M059J (cell line): Measurements from ENCODE around the gene CDHR3. TPM values are rescaled to one million over a fixed set of nuclear protein-coding genes. Genes with fewer than 3 reads are reported as not detected.
A peak's percentile ranks its signal among the peaks of the same experiment; 100 is the strongest.

Source experiments
- DNase-seq: peaks from one replicate; pipeline ENCODE4 v3.0.0-alpha.2; 2012; ENCODE audit warnings: low read depth
- total RNA-seq: library from RNA; depleted of rRNA; stranded (reverse); fragments of >200 nt; shearing (Covaris generic); gene quantifications from 2 replicates; pipeline ENCODE4 v1.2.3, GENCODE V29; 2014

The CDHR3 gene
- total RNA-seq, 1 experiment from 2014 or later = 2.1 TPM

DNA sequence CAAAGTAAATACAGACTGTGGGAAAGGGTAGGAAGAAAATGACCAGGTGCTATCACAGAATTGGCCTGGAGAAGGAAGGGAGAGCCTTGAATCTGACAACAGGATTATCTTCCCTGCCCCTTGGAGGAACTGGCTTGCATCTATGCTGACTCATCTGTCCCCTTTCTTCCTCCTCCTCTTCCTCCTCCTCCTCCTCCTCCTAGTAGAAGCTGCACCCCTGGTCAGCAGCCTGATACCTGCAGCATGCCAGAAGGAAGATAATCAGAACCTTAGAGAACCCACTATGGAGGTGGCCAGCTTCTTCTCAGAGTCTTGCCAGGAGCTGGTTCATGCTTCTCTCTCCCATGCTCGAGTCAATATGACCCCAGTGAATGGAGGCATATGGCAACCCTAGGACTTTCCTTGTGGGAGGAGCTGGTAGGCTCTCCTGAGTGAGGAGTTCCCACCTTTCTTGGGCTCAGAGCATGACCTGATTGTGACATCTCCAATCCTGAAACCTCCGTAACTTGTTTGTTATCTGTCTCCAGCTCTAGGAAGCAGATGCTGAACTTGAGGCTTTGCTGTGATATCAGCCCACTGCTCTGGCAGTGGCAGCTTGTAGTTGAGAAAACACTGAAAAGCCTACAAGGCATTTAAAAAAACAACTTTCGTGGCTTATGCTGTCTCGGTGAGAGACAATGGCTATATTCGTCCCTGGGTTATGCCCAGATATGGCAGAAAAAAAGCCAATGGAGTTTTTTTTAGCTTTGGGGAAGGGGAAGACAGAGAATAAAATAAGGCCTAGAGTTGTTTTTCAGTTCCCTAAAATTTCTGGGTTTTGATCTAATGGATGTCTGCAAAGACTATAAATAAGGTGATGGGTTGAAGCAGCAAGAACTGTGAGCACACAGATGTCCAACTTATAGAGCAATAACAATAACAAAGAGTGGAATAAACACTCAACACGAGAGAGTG lies 60.6 kb downstream of the CDHR3 start:
- DNase-seq = no peak

DNA sequence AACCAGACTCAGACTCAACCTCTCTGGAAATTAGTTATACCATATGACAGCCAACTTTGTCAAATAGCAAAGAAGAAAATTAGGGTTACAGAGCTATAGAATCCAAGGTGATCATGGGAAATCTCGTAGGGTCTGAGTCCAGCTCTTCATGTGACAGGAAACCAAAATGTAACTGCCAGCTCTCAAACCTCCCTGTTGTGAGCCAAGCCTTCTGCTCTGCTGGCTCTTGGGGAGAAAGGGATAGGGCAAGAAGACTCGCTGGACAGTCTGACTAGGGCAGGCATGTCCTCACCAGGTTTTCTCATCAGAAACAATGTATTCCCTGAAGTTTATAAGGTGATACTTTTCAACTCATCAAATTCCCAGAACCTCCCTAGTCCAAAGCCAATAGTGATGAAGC lies 63.0 kb downstream of the CDHR3 start:
- no peak for DNase-seq

DNA sequence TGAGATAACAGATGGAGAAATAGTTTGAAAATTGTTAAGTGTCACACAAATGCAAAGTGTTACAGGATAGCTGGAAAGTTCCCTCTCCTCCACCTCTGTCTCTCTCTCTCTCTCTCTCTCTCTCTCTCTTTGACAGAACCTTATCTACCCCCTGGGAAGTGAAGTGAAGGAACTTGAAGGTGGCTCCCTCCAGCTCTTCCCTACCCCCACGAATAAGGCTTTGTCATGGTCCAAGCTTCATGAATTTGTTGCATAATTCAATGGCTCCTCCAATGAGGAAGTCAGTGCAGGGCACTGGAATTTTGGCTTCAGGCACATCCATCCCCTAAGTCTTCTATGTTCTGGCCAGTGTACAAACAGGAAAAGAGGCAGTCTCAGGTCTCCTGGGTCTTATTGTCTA lies 66.4 kb downstream of the CDHR3 start:
- DNase-seq = no peak

DNA sequence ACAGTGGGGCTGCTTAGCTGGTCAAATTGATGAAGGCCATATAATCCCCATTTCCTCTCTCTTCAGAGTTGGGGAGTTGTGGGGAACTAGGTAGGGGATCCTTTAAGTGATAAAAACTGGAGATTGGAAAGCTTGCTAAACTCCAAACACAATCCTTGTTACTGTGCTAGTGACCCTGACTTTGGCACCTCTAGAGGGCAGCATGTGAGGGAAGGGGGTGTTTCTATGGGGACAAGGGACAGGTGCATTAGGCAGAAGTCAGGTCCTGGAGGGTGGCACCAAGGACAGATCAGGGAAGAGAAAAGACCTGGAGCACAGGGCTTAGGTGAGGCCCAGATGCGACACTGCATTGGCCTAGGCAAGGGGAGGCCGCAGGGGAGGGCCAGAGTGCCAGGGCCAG lies 66.9 kb downstream of the CDHR3 start:
- DNase-seq = no peak

DNA sequence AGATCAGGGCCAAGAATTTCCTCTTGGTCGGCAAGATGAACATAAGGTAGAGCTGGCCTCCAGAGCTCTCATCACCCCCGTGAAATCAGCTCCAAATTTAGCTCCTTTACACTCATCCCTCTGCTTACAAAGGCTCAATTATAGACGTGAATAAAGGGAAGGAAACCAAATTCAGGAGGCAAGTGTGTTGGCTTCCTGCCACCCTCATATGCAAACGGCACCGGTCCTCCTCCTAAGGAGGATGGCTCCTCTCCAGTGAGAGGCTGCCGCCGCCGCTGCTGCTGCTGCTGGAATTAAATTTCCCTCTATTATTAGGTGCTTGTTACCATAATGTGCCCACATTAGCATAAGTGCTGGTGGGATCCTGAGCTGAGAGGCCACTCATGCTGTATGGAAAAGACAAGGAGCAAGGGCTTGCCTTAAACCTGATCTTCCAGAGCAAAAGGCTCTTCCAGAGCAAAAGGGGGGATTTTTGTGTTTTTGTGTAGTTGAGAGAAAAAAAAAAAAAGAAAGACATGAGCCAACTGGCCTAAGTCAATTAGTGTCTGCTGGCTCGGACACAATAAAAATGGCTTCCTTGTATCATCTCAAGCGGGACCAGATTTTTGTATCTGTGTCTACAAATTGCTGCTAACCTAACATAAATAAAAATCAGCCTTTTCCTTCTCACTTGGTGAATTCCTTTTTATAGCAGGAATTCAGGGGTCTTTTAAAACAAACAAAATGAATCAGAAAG lies 68.4 kb downstream of the CDHR3 start:
- DNase-seq = no peak

DNA sequence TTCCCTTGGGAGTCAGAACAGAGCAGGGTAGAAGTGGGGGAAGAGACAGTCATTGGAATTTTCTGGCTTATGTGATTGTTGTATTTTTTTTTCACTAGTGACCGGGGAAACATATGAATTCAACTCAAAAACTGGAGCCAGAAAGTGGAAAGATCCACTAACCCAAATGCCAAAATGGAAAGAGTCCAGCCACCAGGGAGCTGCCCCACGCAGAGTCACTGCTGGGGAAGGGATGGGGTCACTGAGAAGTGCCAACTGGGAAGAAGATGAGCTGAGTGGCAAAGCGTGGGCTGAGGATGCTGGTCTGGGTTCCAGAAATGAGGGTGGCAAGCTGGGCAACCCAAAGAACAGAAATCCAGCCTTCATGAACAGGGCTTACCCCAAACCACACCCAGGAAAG lies 69.2 kb downstream of the CDHR3 start:
- DNase-seq = no peak

DNA sequence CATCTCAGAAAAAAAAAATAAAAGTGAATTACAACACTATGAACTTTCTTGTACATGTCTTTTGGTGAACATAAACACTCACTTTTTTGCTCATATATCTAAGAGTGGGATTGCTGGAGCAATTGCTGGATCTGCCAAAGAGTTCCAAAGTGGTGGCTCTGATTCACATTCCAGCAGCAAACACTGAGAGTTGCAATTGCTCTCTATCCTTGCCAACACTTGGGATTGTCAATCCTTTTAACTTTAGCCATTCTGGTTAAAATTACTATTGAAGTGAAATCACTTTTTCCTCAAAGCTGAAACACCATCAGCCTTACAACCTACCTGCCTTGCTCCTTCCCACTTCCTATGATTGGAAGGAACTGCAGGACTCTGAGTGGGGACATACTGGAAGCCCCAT lies 70.7 kb downstream of the CDHR3 start:
- no peak for DNase-seq

DNA sequence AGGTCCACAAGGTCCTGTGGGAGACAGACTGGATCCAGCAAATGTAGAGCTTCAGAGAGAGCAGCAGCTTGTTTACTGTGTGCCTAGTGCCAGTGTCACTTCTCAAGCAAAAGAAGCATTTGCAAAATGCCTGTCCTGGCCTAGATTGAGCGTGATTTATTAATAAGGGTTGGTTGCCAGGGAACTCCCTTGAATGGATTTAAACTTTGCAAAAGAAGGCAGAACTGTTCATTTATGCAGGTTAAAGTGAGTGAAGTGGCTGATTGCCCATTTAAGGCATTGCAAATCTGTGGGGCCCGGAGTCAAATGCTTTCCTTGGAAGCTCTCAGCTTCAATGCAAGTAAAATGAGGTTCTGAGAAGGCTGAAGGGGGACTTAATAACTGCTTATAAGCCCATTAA lies 71.3 kb downstream of the CDHR3 start:
- no peak for DNase-seq

DNA sequence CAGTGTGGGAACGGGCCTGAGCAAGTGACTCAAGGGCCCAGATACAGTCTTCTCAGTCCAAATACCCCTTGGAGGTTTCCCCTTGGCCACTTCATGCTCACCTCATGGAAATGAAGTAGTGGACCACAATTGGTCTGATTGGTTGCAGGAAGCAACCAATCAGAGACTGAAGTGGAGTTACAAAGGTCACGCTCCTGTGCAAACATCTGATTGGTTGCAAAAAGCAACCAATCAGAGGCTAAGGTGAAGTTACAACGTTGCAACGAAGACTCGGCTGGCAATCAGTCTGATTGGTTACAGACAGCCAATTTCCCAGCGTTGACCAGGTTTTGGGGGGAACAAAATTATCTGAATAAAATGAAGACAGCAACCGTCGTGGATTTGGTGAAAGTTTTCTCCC lies 72.5 kb downstream of the CDHR3 start:
- DNase-seq = no peak

DNA sequence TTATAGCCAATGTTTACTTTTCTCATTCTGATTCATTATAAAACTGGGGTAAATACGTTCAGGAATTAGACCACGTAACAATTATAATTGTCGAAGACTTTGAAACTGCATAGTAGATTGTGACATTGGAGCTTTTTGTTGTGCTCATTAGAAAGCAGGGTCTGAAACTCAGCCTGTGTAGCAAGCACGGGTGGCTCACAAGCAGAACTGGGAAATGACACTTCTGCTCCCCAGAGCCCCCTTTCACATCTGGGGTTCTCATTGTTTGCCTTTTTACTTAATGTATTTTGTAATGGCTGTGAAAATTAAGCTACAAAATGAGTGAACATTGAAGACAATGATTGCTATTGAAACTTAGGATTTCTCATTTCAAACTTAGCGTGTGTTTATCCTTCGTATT lies 72.9 kb downstream of the CDHR3 start:
- DNase-seq = no peak

DNA sequence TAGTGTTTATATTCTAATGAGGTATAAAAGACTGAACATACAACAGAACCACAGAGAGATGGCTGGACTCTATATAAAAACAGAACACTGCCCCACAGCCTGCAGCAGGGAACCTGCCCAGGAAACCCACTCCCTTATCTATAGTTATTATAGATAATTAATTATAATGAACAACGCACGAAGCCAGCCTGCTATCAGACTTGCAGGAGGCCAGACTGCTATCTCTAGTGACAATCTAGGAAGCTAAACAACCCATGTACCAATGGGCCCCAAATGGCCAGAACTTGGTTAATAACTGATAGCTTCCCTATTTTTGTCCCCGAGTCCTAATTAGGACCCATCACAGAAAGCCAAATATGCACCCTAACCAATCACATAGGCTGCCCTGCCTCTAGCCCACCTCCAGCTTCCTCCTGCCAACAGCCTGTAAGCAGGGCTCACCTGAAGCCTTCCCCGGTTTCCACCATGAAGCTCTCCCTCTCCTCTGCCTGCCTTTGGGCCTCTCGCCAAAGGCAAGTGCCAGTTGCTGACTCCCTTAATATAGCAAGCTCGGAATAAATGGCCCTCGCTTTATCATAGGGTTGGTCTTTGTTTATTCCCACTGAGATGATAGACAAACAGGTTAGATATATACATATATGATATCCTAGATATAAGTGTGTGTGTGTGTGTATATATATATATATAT lies 74.6 kb downstream of the CDHR3 start:
- DNase-seq = no peak

DNA sequence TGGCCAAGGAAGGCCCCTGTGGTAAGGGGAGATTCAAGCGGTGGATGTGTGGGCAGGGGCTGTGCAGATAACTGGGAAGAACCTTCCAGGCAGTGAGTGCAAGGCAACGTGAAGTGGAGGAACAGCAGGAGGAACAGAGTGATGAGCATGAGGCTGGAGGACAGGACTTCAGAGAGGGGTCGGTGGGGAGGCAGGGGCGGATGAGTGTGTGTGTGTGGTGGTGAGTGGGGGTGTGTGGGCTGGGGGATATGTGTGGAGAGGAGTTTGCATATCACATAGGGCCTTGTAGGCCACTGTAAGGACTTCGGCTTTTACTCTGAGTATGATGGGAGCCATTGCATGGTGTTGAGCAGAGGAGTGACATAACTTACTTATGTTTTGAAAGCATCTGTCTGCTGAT lies 75.2 kb downstream of the CDHR3 start:
- no peak for DNase-seq

DNA sequence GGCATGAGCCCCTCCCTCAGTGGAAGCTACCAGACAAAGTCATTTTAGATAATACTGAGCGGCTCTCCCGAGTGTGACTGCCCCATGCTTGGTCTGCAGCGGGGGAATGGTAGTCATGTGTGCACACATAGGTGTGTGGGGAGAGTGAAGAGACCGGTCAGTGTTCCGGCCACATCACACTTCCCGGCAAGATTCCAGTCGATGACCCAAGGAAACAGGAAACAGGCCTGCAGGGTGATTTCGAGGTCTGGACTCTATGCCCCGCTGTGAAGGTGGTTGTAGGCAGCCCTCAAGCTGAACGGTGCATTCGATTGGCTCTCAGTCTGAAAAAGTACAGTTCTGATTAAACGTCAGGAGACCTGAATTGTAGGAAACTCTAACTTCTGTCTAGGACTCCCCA lies 75.9 kb downstream of the CDHR3 start:
- no peak for DNase-seq

DNA sequence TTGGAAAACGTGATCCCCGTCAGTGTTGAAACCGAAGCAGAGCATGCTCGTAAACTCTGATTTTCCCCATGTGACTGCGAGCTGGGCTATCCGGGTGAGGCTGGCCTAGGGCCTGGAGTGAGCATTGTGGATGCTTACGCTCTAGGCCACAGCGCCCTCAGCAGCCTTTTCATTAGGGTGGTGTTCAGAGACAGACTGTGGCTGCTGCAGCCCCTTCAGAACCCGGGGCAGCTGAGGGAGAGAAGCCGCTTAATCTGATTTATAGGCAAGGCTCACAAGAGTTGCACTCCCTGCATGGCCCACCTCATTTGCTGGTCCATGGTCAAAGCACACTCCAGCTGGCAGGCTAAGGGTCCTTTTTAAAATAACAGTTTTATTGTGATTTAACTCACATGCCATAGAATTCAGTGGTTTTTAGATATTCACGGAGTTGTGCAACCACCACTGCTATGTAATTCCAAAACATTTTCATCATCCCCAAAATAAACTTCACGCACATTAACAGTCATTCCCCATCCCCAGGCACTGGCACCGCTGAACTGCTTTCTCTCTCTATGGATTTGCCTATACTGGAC lies 76.5 kb downstream of the CDHR3 start:
- peak; percentile 39 for DNase-seq

DNA sequence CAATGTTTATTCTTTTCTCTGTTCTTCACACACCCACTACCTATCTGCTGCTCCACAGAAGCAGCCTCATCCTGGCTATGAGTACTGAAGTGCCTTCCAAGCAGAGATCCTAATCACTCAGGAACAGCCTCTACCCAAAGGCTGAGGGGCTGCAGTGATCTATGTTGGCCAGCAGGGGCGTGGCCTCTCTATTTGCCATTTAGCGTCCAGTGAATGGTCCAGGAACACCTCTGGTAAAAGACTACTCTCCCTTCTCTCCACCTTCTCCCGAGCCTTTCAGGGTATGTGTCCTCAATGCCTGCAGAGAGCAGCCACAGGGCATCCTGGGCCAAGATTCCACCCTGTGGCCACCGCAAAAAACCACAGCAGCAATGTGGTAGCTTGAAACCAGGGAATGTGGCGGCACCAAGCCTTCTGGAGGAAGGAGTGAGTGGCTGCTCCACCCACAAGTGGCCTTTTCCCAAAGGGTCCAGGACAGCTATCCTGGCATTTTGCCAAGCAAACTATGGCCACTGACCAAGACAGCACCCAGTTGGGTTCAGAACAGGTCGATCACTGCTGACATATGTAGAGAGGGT lies 78.2 kb downstream of the CDHR3 start:
- peak; percentile 62 for DNase-seq

DNA sequence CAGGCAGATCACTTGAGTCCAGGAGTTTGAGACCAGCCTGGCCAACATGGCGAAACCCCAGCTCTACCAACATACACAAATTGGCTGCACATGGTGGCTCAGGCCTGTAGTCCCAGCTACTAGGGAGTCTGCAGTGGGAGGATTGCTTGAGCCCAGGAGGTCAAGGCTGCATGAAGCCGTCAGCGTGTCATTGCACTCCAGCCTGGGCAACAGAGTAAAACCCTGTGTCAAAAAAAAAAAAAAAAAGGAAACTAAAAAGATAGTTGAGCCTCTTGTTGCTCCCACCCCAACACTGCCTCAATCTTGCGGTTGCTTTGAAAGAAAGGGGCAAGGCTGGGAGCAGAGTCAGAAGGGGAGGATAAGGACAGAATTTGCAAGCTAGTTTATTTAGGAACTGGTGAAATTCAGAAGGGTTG lies 79.1 kb downstream of the CDHR3 start:
- DNase-seq = no peak

DNA sequence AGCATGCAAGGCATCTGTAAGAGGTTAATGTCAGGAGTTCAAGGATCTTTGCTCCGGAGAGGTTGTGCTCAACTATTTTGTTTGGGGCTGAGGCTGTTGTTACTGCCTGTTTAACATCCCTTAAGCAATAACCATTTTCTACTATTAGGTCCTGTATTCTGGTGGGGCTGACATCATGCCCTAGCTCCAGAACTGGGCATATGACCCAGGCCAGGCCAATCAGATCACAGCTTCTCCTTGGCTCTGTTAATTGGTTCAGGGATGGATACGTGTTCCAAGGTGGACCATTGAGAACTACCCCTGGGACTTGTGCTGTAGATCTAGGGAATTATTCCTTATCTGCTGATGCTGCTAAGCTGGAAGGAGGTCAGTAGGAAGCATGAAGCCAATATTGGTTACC lies 82.1 kb downstream of the CDHR3 start:
- no peak for DNase-seq

DNA sequence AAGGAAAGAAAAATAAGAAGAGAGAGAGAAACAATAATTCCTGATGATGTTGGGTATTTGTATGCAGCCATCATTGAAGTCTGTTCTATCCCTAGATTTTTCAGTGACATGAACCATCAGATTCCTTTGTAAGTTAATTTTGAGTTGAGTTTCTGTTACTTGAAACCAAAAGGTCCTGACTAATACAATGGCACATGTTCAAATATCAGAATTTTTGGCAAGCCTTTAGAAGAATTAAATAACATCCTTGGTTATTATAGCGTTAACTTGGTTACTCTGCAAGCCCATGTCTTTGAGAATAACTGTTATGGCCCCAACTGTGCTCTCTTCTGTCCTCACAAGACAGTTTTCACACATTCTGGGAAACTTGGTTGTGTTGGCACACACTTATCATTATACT lies 82.5 kb downstream of the CDHR3 start:
- no peak for DNase-seq

DNA sequence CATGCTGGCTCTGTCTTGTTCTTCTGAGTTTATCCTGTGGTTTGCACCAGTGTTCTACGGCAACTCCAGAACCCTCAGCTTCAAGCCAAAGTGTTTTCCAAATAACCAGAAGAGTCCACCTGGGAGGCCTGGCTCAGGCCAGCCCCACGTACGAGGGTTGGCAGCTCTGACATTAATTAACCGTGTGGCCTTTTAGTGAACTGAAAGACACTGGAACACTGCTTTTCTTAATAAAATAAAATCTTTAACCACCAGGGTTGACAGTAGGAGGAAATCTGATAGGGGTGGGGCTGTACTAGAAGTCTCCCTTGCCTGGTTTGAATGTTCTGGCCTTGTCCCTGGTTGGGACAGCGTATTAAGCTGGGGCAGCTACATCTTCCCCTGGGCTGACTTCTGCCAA lies 84.1 kb downstream of the CDHR3 start:
- no peak for DNase-seq

DNA sequence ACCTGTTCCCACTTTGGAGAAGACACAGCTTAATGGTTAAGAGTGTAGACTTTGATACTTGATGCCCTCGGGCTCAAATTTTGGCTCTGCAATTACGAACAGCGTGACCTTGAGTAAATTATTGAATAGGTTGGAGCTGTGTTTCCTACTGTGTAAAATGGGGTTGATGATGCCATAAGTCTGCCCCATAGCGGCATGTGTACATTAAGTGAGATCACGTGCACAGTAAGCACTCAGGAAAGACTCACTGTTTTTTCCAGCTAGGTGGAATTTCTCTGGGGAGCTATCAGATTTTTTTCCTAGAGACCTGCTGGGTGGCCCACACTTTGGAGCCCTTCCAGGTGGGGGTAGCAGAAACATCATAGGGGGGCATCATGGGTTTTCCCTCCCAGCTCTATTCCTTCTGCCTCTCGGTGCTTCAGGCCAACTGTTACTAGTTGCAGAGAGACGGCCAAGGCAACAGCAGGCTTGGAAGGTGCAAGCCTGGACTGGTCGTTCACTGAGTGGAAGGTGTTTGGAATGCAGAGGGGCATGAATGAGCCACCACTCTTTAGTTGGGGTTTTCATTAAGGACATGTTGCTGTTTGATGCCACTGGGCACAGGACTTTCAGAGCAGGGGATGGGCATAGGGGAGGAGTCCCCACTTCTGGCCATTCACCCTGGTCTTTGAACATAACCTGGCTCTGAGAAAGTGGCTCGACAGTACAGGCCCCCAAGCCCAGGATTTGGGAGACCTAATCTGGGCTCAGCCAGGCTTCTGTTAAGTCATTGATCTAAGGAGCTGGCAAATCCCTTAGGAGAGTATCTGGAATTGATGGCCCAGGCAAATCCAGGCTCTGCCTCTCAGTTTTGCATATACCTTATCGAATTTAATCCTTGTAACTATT lies 85.0 kb downstream of the CDHR3 start:
- DNase-seq = no peak

DNA sequence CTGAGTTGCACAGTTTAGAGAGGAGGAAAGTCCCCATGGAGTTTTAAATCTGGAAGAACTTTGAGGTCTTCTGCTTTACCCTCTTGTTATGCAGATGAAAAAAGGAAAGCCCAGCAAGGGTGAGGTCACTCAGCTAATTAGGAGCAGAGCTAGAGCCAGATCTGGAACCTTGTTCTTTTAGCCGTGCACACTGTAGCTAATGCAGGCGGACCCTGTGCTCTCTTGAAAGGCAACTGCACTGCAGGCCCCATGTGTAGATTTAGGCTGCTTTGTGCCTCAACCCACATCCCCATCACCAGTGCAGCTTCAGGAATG lies 85.6 kb downstream of the CDHR3 start:
- DNase-seq = no peak
